ENCODE results near the gene ITPR2. TPM values are rescaled to one million over a fixed set of nuclear protein-coding genes. Genes with fewer than 3 reads are reported as not detected.
A peak's percentile ranks its signal among the peaks of the same experiment; 100 is the strongest.

The ITPR2 gene
- polyA plus RNA-seq, 1 of the 3 experiments (the other 2 are of a cell fraction) = 2.3 TPM

DNA sequence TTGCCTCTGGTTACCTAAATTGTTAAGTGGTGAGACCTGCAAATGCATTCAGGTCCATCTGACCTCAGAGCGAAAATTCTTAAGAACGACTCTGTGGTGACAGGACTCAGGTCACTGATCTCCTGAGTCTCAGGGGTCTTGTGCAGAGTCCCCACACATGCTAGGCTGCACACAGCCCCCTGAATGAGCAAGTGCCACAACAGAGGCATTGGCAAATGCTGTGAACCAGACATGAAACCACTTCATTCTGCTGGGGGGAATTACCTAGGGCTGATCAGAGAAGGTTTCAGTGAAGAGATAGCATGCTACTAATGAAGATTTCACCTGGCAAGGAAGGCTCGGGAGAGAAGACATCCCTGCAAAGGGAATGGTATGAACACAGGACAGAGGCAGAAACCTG lies 281.6 kb downstream of the ITPR2 start:
- Histone ChIP-seq H3K36me3 (replicated peaks in 1 of 2; ENCODE audit: control insufficient read depth in 1 of 2, insufficient read depth in 2 of 2, low read length in 1 of 2) (peaks cover 3 to 7% of the 10 kb centered on the region in 2 experiments), H3K9me3 (no peaks in the 10 kb centered on the region), H3K79me2 (ENCODE audit: insufficient read depth) (no peaks in the 10 kb centered on the region), H3K4me1 (ENCODE audit: control insufficient read depth in 1 of 2, insufficient read depth in 2 of 2, low read depth in 1 of 2, low read length in 1 of 2) (no peaks in the 10 kb centered on the region; a peak in 1 of 4 replicates), H3K4me3 (ENCODE audit: low read depth in 2 of 2, low read length in 1 of 2) (no peak overlapping the region), H3K9me2 (no peaks in the 10 kb centered on the region), H2AFZ (ENCODE audit: low read depth) (no peak overlapping the region), H4K20me1 (ENCODE audit: insufficient read depth) (no peaks in the 10 kb centered on the region), H3K4me2 (no peak overlapping the region), H3F3A (replicated peaks; ENCODE audit: insufficient read depth) (no peaks in the 10 kb centered on the region), H3K9ac (no peak overlapping the region), H3K27me3 (ENCODE audit: insufficient read depth) (no peaks in the 10 kb centered on the region), H3K27ac (ENCODE audit: low read depth in 2 of 2, low read length in 1 of 2) (no peak overlapping the region)
- CTCF ChIA-PET = no interaction called here
- POLR2A ChIA-PET = no interaction called here
- 82% methylated on average over 2 of the region's 3 CpGs for WGBS (ENCODE audit: low lambda C conversion rate)
- no peak for DNase-seq
- TF ChIP-seq FOSL2 (IDR thresholded peaks at IDR 0.05; ENCODE audit: borderline replicate concordance, low read depth) (no peak), TAF1 (IDR thresholded peaks at IDR 0.05; ENCODE audit: borderline replicate concordance, low read depth, low read length) (no peak), FOXJ3 (CRISPR knock-in tag; IDR thresholded peaks at IDR 0.05) (no peak), NRF1 (IDR thresholded peaks at IDR 0.05; ENCODE audit: low read depth, low read length) (no peak)
- TF ChIP-seq, protein P1, sequence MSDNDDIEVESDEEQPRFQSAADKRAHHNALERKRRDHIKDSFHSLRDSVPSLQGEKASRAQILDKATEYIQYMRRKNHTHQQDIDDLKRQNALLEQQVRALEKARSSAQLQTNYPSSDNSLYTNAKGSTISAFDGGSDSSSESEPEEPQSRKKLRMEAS (IDR thresholded peaks at IDR 0.05; ENCODE audit: low read depth) = no peak

- Histone ChIP-seq H3K4me2 (no peak overlapping the region), H3K9ac (no peak overlapping the region), H3K27ac (ENCODE audit: low read depth in 2 of 2, low read length in 1 of 2) (no peak overlapping the region), H3K9me2 (no peaks in the 10 kb centered on the region), H3K4me3 (ENCODE audit: low read depth in 2 of 2, low read length in 1 of 2) (no peak overlapping the region), H3K36me3 (replicated peaks in 1 of 2; ENCODE audit: control insufficient read depth in 1 of 2, insufficient read depth in 2 of 2, low read length in 1 of 2) (peaks cover 2 to 10% of the 10 kb centered on the region in 2 experiments), H3K79me2 (ENCODE audit: insufficient read depth) (no peaks in the 10 kb centered on the region), H3K27me3 (ENCODE audit: insufficient read depth) (no peaks in the 10 kb centered on the region), H3F3A (replicated peaks; ENCODE audit: insufficient read depth) (no peaks in the 10 kb centered on the region), H2AFZ (ENCODE audit: low read depth) (no peak overlapping the region), H3K9me3 (no peaks in the 10 kb centered on the region), H4K20me1 (ENCODE audit: insufficient read depth) (no peaks in the 10 kb centered on the region), H3K4me1 (ENCODE audit: control insufficient read depth in 1 of 2, insufficient read depth in 2 of 2, low read depth in 1 of 2, low read length in 1 of 2) (no peaks in the 10 kb centered on the region; a peak in 1 of 4 replicates)
- POLR2A ChIA-PET = no interaction called here
- TF ChIP-seq JUND (IDR thresholded peaks at IDR 0.05) (no peak), TEAD4 (IDR thresholded peaks at IDR 0.05; ENCODE audit: borderline replicate concordance, insufficient read depth) (no peak), RXRA (IDR thresholded peaks at IDR 0.05; ENCODE audit: borderline replicate concordance, low read depth) (no peak), NFIC (IDR thresholded peaks at IDR 0.05; ENCODE audit: borderline replicate concordance) (no peak), SMC3 (IDR thresholded peaks at IDR 0.05; ENCODE audit: low read depth, low read length) (no peak), MEF2A (IDR thresholded peaks at IDR 0.05; ENCODE audit: borderline replicate concordance, low read depth) (no peak), CTCF (IDR thresholded peaks at IDR 0.05) (no peak), YY1 (IDR thresholded peaks at IDR 0.05; ENCODE audit: low read depth) (no peak)
- TF ChIP-seq, protein P2, sequence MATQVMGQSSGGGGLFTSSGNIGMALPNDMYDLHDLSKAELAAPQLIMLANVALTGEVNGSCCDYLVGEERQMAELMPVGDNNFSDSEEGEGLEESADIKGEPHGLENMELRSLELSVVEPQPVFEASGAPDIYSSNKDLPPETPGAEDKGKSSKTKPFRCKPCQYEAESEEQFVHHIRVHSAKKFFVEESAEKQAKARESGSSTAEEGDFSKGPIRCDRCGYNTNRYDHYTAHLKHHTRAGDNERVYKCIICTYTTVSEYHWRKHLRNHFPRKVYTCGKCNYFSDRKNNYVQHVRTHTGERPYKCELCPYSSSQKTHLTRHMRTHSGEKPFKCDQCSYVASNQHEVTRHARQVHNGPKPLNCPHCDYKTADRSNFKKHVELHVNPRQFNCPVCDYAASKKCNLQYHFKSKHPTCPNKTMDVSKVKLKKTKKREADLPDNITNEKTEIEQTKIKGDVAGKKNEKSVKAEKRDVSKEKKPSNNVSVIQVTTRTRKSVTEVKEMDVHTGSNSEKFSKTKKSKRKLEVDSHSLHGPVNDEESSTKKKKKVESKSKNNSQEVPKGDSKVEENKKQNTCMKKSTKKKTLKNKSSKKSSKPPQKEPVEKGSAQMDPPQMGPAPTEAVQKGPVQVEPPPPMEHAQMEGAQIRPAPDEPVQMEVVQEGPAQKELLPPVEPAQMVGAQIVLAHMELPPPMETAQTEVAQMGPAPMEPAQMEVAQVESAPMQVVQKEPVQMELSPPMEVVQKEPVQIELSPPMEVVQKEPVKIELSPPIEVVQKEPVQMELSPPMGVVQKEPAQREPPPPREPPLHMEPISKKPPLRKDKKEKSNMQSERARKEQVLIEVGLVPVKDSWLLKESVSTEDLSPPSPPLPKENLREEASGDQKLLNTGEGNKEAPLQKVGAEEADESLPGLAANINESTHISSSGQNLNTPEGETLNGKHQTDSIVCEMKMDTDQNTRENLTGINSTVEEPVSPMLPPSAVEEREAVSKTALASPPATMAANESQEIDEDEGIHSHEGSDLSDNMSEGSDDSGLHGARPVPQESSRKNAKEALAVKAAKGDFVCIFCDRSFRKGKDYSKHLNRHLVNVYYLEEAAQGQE (IDR thresholded peaks at IDR 0.05; ENCODE audit: low read depth, low read length) = no peak
- TF ChIP-seq, protein P1 (IDR thresholded peaks at IDR 0.05; ENCODE audit: low read depth) = no peak
- CTCF ChIA-PET = interaction anchor here (1.4 kb wide), 1 partner anchor 10 kb away, joined by 4 read pairs; no protein-coding TSS in a partner anchor
- DNase-seq = peak; percentile 15
- WGBS (ENCODE audit: low lambda C conversion rate) = 73% methylated on average over 2 of the region's 2 CpGs
Measured at GRCh38 chr12:26548227-26548626, 284.8 kb downstream of the ITPR2 start.
